WERI-Rb-1 (cell line): ENCODE data around the gene OST4.

Experiments
- DNase-seq: peaks from one replicate; pipeline ENCODE4 v3.0.0-alpha.2; 2020
- H3K27ac ChIP-seq: fragments of 250-450 bp; sonication (Bioruptor Pico); 2 replicates; pipeline ENCODE4 v1.5.1; 2020; ENCODE audit warnings: mild to moderate bottlenecking, moderate library complexity
- H3K27me3 ChIP-seq: fragments of 250-450 bp; sonication (Bioruptor Pico); 2 replicates; pipeline ENCODE4 v1.5.1; 2021; ENCODE audit warnings: mild to moderate bottlenecking, low read depth, moderate library complexity; ENCODE audit not compliant: insufficient read depth, severe bottlenecking
- H3K36me3 ChIP-seq: fragments of 250-450 bp; sonication (Bioruptor Pico); 2 replicates; pipeline ENCODE4 v1.5.1; 2020; ENCODE audit warnings: mild to moderate bottlenecking, moderate library complexity
- H3K4me3 ChIP-seq: 2 replicates; pipeline ENCODE4 v1.5.1; 2011; ENCODE audit warnings: low read depth, mild to moderate bottlenecking, control low read depth, low read length
- H3K9me3 ChIP-seq: fragments of 250-450 bp; sonication (Bioruptor Pico); 2 replicates; pipeline ENCODE4 v1.5.1; 2021; ENCODE audit warnings: mild to moderate bottlenecking, moderate library complexity; ENCODE audit not compliant: severe bottlenecking
- CTCF ChIP-seq: IDR thresholded peaks from 2 replicates; pipeline ENCODE4 v1.5.1; 2011; ENCODE audit warnings: low read depth, mild to moderate bottlenecking, control low read depth, inconsistent platforms, low read length

The OST4 gene

DNA sequence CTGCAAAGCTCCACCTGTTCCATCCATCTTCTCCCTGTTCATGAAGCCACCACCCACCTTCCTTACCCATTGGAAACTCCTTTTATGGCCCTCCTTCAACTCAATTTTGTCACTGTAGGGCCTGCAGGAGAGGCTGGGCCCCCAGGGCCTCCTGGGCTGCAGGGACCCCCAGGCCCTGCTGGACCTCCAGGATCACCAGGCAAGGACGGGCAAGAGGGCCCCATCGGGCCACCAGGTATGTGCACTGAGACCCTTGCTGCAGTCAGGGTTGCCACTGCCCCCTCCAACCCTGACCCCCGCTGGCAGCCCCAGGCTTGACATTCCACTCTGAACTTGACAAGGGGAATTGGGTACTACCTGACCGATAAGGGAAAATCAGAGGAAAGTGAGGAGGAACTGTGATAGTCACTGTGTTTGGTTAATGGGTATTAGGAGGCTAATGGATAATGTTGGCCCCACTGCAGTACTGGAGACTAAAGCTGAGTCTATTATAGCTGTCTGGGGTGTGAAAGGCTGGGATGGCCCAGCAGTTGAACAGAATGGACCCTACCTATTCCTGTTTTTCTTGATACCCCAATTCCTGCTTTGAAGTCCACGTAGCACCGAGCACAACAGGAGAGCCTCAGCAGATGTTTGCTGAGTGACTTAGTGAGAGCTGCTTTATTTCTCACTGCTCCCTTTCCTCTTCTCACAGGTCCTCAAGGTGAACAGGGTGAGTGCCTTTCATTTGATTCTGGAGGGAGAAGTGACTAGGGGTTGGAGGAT lies 13.0 kb upstream of the OST4 start:
- no peak overlapping the region for H3K27ac ChIP-seq
- no peaks in the 10 kb centered on the region for H3K9me3 ChIP-seq
- H3K36me3 ChIP-seq: no peaks in the 10 kb centered on the region
- H3K4me3 ChIP-seq: no peak overlapping the region
- no peak for TF ChIP-seq CTCF
- DNase-seq: no peak
- H3K27me3 ChIP-seq: no peaks in the 10 kb centered on the region

DNA sequence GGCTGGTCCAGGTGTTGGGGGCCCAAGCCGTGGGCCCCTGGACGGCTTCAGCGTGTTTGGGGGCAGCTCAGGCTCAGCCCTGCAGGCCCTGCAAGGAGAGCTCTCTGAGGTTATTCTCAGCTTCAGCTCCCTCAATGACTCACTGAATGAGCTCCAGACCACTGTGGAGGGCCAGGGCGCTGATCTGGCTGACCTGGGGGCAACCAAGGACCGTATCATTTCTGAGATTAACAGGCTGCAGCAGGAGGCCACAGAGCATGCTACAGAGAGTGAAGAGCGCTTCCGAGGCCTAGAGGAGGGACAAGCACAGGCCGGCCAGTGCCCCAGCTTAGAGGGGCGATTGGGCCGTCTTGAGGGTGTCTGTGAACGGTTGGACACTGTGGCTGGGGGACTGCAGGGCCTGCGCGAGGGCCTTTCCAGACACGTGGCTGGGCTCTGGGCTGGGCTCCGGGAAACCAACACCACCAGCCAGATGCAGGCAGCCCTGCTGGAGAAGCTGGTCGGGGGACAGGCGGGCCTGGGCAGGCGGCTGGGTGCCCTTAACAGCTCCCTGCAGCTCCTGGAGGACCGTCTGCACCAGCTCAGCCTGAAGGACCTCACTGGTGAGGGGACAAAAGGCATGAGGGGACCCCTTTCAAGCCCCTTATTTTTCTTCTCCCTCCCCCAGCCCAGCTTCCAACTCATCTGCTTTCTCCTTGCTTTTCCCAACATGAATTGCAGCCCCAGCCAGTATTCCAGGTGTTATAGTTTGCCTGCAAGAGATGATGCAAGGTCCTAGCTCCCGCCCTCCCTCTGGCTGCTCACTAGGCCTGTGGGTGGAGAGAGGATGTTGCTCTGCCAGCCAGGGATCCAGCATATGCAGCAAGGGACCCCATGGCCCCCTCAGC lies 12.2 kb upstream of the OST4 start:
- no peak for DNase-seq
- H3K4me3 ChIP-seq: no peak overlapping the region

DNA sequence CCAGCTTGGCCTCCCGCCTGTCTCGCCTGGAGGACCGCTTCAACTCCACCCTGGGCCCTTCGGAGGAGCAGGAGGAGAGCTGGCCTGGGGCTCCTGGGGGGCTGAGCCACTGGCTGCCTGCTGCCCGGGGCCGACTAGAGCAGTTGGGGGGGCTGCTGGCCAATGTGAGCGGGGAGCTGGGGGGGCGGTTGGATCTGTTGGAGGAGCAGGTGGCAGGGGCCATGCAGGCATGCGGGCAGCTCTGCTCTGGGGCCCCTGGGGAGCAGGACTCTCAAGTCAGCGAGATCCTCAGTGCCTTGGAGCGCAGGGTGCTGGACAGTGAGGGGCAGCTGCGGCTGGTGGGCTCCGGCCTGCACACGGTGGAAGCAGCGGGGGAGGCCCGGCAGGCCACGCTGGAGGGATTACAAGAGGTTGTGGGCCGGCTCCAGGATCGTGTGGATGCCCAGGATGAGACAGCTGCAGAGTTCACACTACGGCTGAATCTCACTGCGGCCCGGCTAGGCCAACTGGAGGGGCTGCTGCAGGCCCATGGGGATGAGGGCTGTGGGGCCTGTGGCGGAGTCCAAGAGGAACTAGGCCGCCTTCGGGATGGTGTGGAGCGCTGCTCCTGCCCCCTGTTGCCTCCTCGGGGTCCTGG lies 11.4 kb upstream of the OST4 start:
- no peak for TF ChIP-seq CTCF
- no peak overlapping the region for H3K27ac ChIP-seq
- no peaks in the 10 kb centered on the region for H3K9me3 ChIP-seq
- no peak overlapping the region for H3K4me3 ChIP-seq
- no peak for DNase-seq
- no peaks in the 10 kb centered on the region for H3K27me3 ChIP-seq
- H3K36me3 ChIP-seq: no peaks in the 10 kb centered on the region

More for the DNA sequence above, 12.2 kb upstream of the OST4 start:
- TF ChIP-seq CTCF: no peak
- no peaks in the 10 kb centered on the region for H3K27me3 ChIP-seq
- no peaks in the 10 kb centered on the region for H3K36me3 ChIP-seq
- no peaks in the 10 kb centered on the region for H3K9me3 ChIP-seq
- no peak overlapping the region for H3K27ac ChIP-seq

- Histone ChIP-seq H3K36me3 (no peaks in the 10 kb centered on the region), H3K9me3 (no peaks in the 10 kb centered on the region), H3K4me3 (no peak overlapping the region), H3K27ac (no peak overlapping the region; the same call in 1 of the 2 replicates), H3K27me3 (no peaks in the 10 kb centered on the region)
- DNase-seq: no peak
- no peak for TF ChIP-seq CTCF
Measured at GRCh38 chr2:27081984-27082772, 10.7 kb upstream of the OST4 start.

GRCh38 chr2:27080603-27080936 lies 9.1 kb upstream of the OST4 start:
- DNase-seq: no peak
- no peak for TF ChIP-seq CTCF
- Histone ChIP-seq H3K9me3 (no peaks in the 10 kb centered on the region), H3K27me3 (no peaks in the 10 kb centered on the region), H3K36me3 (no peaks in the 10 kb centered on the region), H3K4me3 (no peak overlapping the region), H3K27ac (peak overlapping the region; percentile 14; the same call in 1 of the 2 replicates)
